Measurements from ENCODE around the gene METTL6. TPM values are rescaled to one million over a fixed set of nuclear protein-coding genes. Genes with fewer than 3 reads are reported as not detected.
A peak's percentile ranks its signal among the peaks of the same experiment; 100 is the strongest.

The METTL6 gene
- polyA plus RNA-seq, 1 donor (not counting 4 experiments of a cell fraction or from before 2014, with no cell fraction given), result 16.3 TPM

DNA sequence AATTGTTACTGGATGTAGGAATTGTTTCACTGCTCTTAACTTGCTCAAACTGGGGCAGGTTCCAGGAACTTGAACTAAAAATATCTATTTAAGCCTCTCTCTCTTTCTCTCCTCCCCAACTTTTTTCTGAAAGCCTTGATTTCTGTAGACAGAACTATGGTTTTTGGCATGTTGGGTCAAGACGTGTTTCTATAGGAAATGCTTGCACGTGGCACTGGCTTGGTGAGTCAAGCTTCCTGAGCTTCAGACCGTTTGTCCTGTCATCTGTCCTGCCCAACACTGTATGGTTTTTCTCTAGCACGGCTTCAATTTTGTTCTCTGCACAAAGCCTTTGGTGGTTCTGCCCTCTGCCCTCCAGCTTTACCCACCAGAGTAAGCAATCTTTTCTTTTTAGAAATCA lies 13.5 kb upstream of the METTL6 start:
- dilution Hi-C loops (cut with MboI; ENCODE audit: extremely low pct_ligation_motif_present, low sequenced_read_pairs), result no loop called here
- Histone ChIP-seq H3K4me3 (ENCODE audit: control insufficient read depth in 2 of 3, extremely low read depth in 1 of 3, insufficient read depth in 2 of 3, low read depth in 1 of 3, low read length in 3 of 3) (peak overlapping the region in 2 of 3 experiments; percentile 37 to 44), H4K20me1 (ENCODE audit: control insufficient read depth, extremely low read depth, insufficient read depth, low read length) (peaks cover 2% of the 10 kb centered on the region), H3K36me3 (ENCODE audit: control insufficient read depth in 2 of 2, extremely low read depth in 1 of 2, insufficient read depth in 2 of 2, low read length in 2 of 2) (peaks cover 19 to 30% of the 10 kb centered on the region in 2 experiments), H3K4me2 (ENCODE audit: control insufficient read depth, extremely low read depth, insufficient read depth, low read depth, low read length) (peak overlapping the region; percentile 69), H3K9ac (ENCODE audit: control insufficient read depth, extremely low read depth, insufficient read depth, low read length) (no peak overlapping the region), H3K79me2 (ENCODE audit: control insufficient read depth, insufficient read depth, low read length) (no peaks in the 10 kb centered on the region), H3K4me1 (ENCODE audit: control insufficient read depth, extremely low read depth, insufficient read depth, low read length) (peaks cover 28% of the 10 kb centered on the region), H3K9me1 (ENCODE audit: control insufficient read depth, extremely low read depth, insufficient read depth, low read length) (no peaks in the 10 kb centered on the region), H3K27me3 (ENCODE audit: control insufficient read depth, extremely low read depth, insufficient read depth, low read length) (no peaks in the 10 kb centered on the region), H3K9me3 (ENCODE audit: control insufficient read depth, low read depth, low read length) (no peaks in the 10 kb centered on the region), H3K27ac (ENCODE audit: control insufficient read depth, insufficient read depth, low read length) (peak overlapping the region; percentile 39), H2AFZ (ENCODE audit: control insufficient read depth, low read length) (no peak overlapping the region)
- no peak for TF ChIP-seq EZH2 (IDR thresholded peaks at IDR 0.05; ENCODE audit: low read length)
- TF ChIP-seq, protein P1, sequence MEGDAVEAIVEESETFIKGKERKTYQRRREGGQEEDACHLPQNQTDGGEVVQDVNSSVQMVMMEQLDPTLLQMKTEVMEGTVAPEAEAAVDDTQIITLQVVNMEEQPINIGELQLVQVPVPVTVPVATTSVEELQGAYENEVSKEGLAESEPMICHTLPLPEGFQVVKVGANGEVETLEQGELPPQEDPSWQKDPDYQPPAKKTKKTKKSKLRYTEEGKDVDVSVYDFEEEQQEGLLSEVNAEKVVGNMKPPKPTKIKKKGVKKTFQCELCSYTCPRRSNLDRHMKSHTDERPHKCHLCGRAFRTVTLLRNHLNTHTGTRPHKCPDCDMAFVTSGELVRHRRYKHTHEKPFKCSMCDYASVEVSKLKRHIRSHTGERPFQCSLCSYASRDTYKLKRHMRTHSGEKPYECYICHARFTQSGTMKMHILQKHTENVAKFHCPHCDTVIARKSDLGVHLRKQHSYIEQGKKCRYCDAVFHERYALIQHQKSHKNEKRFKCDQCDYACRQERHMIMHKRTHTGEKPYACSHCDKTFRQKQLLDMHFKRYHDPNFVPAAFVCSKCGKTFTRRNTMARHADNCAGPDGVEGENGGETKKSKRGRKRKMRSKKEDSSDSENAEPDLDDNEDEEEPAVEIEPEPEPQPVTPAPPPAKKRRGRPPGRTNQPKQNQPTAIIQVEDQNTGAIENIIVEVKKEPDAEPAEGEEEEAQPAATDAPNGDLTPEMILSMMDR (optimal IDR thresholded peaks at IDR 0.05 in 1 of 3, IDR thresholded peaks at IDR 0.05 in 1 of 3, conservative IDR thresholded peaks at IDR 0.05 in 1 of 3; ENCODE audit: extremely low read depth in 1 of 3, insufficient read depth in 2 of 3, low read length in 3 of 3), result no peak
- DNase-seq (ENCODE audit: low read depth, low spot score) (no peak), FAIRE-seq (peak; percentile 81)

- Histone ChIP-seq H3K9me3 (ENCODE audit: control insufficient read depth, low read depth, low read length) (no peaks in the 10 kb centered on the region), H3K9ac (ENCODE audit: control insufficient read depth, extremely low read depth, insufficient read depth, low read length) (no peak overlapping the region), H3K27ac (ENCODE audit: control insufficient read depth, insufficient read depth, low read length) (no peak overlapping the region), H3K4me1 (ENCODE audit: control insufficient read depth, extremely low read depth, insufficient read depth, low read length) (peaks cover 28% of the 10 kb centered on the region), H3K36me3 (ENCODE audit: control insufficient read depth in 2 of 2, extremely low read depth in 1 of 2, insufficient read depth in 2 of 2, low read length in 2 of 2) (peaks cover 23 to 38% of the 10 kb centered on the region in 2 experiments), H3K9me1 (ENCODE audit: control insufficient read depth, extremely low read depth, insufficient read depth, low read length) (no peaks in the 10 kb centered on the region), H3K4me2 (ENCODE audit: control insufficient read depth, extremely low read depth, insufficient read depth, low read depth, low read length) (no peak overlapping the region), H2AFZ (ENCODE audit: control insufficient read depth, low read length) (no peak overlapping the region), H3K27me3 (ENCODE audit: control insufficient read depth, extremely low read depth, insufficient read depth, low read length) (no peaks in the 10 kb centered on the region), H3K4me3 (ENCODE audit: control insufficient read depth in 2 of 3, extremely low read depth in 1 of 3, insufficient read depth in 2 of 3, low read depth in 1 of 3, low read length in 3 of 3) (no peak overlapping the region), H3K79me2 (ENCODE audit: control insufficient read depth, insufficient read depth, low read length) (no peaks in the 10 kb centered on the region), H4K20me1 (ENCODE audit: control insufficient read depth, extremely low read depth, insufficient read depth, low read length) (peaks cover 2% of the 10 kb centered on the region)
- dilution Hi-C loops (cut with MboI; ENCODE audit: extremely low pct_ligation_motif_present, low sequenced_read_pairs), result no loop called here
- no peak for TF ChIP-seq EZH2 (IDR thresholded peaks at IDR 0.05; ENCODE audit: low read length)
- TF ChIP-seq, protein P1 (optimal IDR thresholded peaks at IDR 0.05 in 1 of 3, IDR thresholded peaks at IDR 0.05 in 1 of 3, conservative IDR thresholded peaks at IDR 0.05 in 1 of 3; ENCODE audit: extremely low read depth in 1 of 3, insufficient read depth in 2 of 3, low read length in 3 of 3), result no peak
- FAIRE-seq, result no peak
- DNase-seq (ENCODE audit: low read depth, low spot score), result no peak
Measured at GRCh38 chr3:15439476-15439875, 12.1 kb upstream of the METTL6 start.
